Breast epithelium (tissue), 4 donors: ENCODE data around the gene GPR78. TPM values are rescaled to one million over a fixed set of nuclear protein-coding genes. Genes with fewer than 3 reads are reported as not detected.

Source experiments
- DNase-seq, 2 donors: peaks; one replicate each; pipeline ENCODE4 v3.0.0-alpha.2; 2019; ENCODE audit warnings: low spot score in 2 of 2
- H3K27ac ChIP-seq, 2 donors: fragments of 200-600 bp; sonication (generic) in 1 of 2; one replicate each; pipeline ENCODE4 v1.5.1; 2016 to 2019; ENCODE audit warnings: mild to moderate bottlenecking in 1 of 2
- H3K27me3 ChIP-seq, 2 donors: fragments of 200-600 bp; sonication (generic) in 1 of 2; one replicate each; pipeline versions ENCODE4 v1.5.1 to v1.6.0; 2017 to 2019; ENCODE audit warnings: control low read depth in 1 of 2, mild to moderate bottlenecking in 1 of 2
- H3K36me3 ChIP-seq: fragments of 200-600 bp; one replicate; pipeline ENCODE4 v1.5.1; 2019
- H3K4me1 ChIP-seq, 2 donors: fragments of 200-600 bp; sonication (generic); one replicate each; pipeline ENCODE4 v1.5.1; 2016 to 2019; ENCODE audit warnings: control low read depth in 1 of 2
- H3K4me3 ChIP-seq, 3 donors: fragments of 200-600 bp; sonication (generic); 1 replicate in 2 of 3; 2 replicates in 1 of 3; pipeline ENCODE4 v1.5.1; 2016 to 2019; ENCODE audit warnings: mild to moderate bottlenecking in 3 of 3, moderate library complexity in 2 of 3
- H3K9me3 ChIP-seq, 2 donors: fragments of 200-600 bp; sonication (generic) in 1 of 2; one replicate each; pipeline ENCODE4 v1.5.1; 2016 to 2019; ENCODE audit warnings: control low read depth in 1 of 2
- CTCF ChIP-seq, 3 donors: fragments of 450-650 bp; IDR thresholded peaks; one replicate each; pipeline ENCODE4 v1.5.1; 2016 to 2017; ENCODE audit warnings: antibody characterized with exemption in 3 of 3, mild to moderate bottlenecking in 3 of 3, moderate library complexity in 3 of 3
- POLR2A ChIP-seq: fragments of 450-650 bp; IDR thresholded peaks from one replicate; pipeline ENCODE4 v1.6.1; 2016; ENCODE audit warnings: antibody characterized with exemption, mild to moderate bottlenecking, moderate library complexity
- POLR2AphosphoS5 ChIP-seq, 3 donors: sonication (generic); formaldehyde crosslinking; IDR thresholded peaks; one replicate each; pipeline ENCODE4 v1.6.1; 2017; ENCODE audit warnings: antibody characterized with exemption in 3 of 3
- intact Hi-C: fragments of 100-400 bp; cut with DNase I; formaldehyde crosslinking; loops from one replicate; pipeline ENCODE4 v1.15.1; 2023; ENCODE audit warnings: low total_unique reads
- total RNA-seq, 3 donors: library from RNA; depleted of rRNA; stranded (reverse); fragments of >200 nt; gene quantifications; one replicate each; pipeline ENCODE4 v1.1.0, GENCODE V29; 2016

GPR78 gene
- total RNA-seq, 3 donors from 2014 or later = 0.15 to 0.33 TPM; not detected in 1

GRCh38 chr4:8547108-8547911 is 32.9 kb upstream of the GPR78 start:
- Histone ChIP-seq H3K4me3 (no peak overlapping the region), H3K9me3 (no peaks in the 10 kb centered on the region), H3K4me1 (no peaks in the 10 kb centered on the region), H3K27me3 (no peaks in the 10 kb centered on the region), H3K27ac (no peak overlapping the region), H3K36me3 (no peaks in the 10 kb centered on the region)
- intact Hi-C loops = no loop called here
- no peak for TF ChIP-seq POLR2A
- peak in 2 of 3 donors; percentile 34 to 36 for TF ChIP-seq CTCF (IDR thresholded peaks at IDR 0.05)
- no peak for TF ChIP-seq POLR2AphosphoS5 (IDR thresholded peaks at IDR 0.05)
- no peak for DNase-seq

GRCh38 chr4:8547912-8548730 is 32.1 kb upstream of the GPR78 start:
- intact Hi-C loops = no loop called here
- H3K4me3 ChIP-seq = no peak overlapping the region
- no peaks in the 10 kb centered on the region for H3K9me3 ChIP-seq
- no peak for DNase-seq
- no peak for TF ChIP-seq POLR2A
- no peak for TF ChIP-seq POLR2AphosphoS5 (IDR thresholded peaks at IDR 0.05)
- TF ChIP-seq CTCF (IDR thresholded peaks at IDR 0.05) = no peak
- no peak overlapping the region for H3K27ac ChIP-seq
- no peaks in the 10 kb centered on the region for H3K36me3 ChIP-seq
- H3K4me1 ChIP-seq = no peaks in the 10 kb centered on the region
- no peaks in the 10 kb centered on the region for H3K27me3 ChIP-seq

- no peak for DNase-seq
- Histone ChIP-seq H3K27ac (no peak overlapping the region), H3K36me3 (no peaks in the 10 kb centered on the region), H3K27me3 (no peaks in the 10 kb centered on the region), H3K4me1 (no peaks in the 10 kb centered on the region), H3K4me3 (no peak overlapping the region), H3K9me3 (no peaks in the 10 kb centered on the region)
- intact Hi-C loops = no loop called here
- TF ChIP-seq POLR2A (no peak), POLR2AphosphoS5 (IDR thresholded peaks at IDR 0.05) (no peak), CTCF (IDR thresholded peaks at IDR 0.05) (no peak)
Observed at GRCh38 chr4:8548731-8549351, 31.4 kb upstream of the GPR78 start.

- Histone ChIP-seq H3K9me3 (no peaks in the 10 kb centered on the region), H3K4me3 (no peak overlapping the region), H3K27me3 (no peaks in the 10 kb centered on the region), H3K27ac (no peak overlapping the region), H3K4me1 (no peaks in the 10 kb centered on the region), H3K36me3 (no peaks in the 10 kb centered on the region)
- intact Hi-C loops = no loop called here
- no peak for DNase-seq
- TF ChIP-seq CTCF (IDR thresholded peaks at IDR 0.05) (no peak), POLR2AphosphoS5 (IDR thresholded peaks at IDR 0.05) (no peak)
Observed at GRCh38 chr4:8549352-8549931, 30.8 kb upstream of the GPR78 start.
